HG03565 (cell line): ENCODE results near the gene EVI5.
"Not testable (repeated sequence)": the region's sequence is repeated elsewhere in the genome, so short reads cannot be mapped to it uniquely, and the experiment has no call there.

Source experiments
- ATAC-seq: cut with Tn5 transposase; IDR thresholded peaks from one replicate; pipeline ENCODE4 v1.9.1; 2021; ENCODE audit warnings: mild to moderate bottlenecking, moderate library complexity; ENCODE audit not compliant: unreplicated experiment

EVI5 gene

GRCh38 chr1:92583821-92584760 is 200.8 kb downstream of the EVI5 start:
- peak; percentile 78 for ATAC-seq

- ATAC-seq, result no peak
These were observed 207.5 kb downstream of the EVI5 start for GRCh38 chr1:92577261-92577895.

GRCh38 chr1:92575123-92575522 is 209.8 kb downstream of the EVI5 start:
- ATAC-seq, result no peak

GRCh38 chr1:92572520-92572919 is 212.4 kb downstream of the EVI5 start:
- ATAC-seq, result no peak

DNA sequence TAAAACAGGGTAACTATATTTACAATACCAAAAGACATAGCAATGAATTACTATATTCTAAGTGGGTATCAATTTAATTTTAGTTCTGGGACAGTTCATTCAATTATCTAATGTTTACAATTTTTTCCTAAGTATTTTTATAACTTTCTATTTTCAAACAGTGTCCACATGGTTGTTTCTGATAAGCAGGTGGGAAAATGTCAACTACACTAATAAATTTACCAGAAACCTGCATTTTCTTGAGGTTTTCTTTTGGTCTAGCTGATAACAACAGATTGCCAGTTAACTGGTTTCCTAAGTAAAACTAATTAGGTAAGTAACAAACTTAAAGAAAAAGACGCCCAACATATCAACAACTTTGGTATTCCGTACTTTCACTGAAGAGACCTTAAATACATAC is 213.3 kb downstream of the EVI5 start:
- ATAC-seq, result no peak

DNA sequence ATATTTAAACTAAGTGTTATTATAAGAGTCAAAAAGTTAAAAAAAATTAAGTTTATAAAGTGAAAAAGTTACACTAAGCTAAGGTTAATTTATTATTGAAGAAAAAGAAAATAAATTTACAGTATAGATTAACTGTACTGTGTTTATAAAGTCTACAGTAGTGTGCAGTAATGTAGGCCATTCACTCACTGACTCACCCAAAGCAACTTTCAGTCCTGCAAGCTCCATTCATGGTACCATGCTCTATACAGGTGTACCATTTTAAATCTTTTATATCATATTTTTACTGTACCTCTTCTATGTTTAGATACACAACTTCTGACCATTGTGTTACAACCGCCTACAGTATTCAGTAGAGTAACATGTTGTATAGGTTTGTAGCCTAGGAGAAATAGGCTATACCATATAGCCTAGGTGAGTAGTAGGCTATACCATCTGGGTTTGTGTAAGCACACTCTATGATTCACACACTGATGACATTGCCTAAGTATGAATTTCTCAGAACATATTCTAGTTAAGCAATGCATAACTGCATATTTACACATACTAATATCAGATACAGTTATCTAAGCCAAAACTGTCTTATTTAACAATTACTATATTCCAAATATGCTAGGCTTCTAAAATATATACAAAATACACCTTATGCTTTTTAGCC is 217.6 kb downstream of the EVI5 start:
- no peak for ATAC-seq

DNA sequence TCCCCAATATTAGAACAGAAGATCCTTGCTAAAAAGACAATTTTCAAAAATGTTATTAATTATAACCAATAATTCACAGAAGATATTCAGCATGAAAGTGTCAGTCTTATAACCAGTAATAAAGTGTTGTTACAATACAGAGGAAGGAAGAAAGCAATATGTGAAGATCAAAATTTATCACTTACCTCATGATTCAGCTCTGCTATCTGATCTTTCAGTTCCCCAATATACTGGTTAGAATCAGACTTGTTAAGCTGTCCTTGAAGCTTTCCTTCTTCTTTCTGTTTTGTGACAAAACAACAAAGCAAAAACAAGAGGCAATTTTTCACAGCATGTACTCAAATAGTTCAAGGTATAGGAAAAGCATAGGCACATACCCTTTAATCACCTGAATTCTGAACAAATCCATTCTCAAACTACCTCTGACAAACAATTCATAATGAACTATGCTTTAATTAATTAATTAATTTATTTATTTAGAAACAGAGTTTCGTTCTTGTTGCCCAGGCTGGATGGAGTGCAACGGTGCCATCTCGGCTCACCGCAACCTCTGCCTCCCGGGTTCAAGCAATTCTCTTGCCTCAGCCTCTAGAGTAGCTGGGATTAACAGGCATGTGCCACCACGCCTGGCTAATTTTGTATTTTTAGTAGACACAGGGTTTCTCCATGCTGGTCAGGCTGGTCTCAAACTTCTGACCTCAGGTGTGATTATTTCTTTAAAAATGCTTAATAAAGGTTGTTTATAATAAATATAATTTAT is 221.3 kb downstream of the EVI5 start:
- peak; percentile 97 for ATAC-seq

DNA sequence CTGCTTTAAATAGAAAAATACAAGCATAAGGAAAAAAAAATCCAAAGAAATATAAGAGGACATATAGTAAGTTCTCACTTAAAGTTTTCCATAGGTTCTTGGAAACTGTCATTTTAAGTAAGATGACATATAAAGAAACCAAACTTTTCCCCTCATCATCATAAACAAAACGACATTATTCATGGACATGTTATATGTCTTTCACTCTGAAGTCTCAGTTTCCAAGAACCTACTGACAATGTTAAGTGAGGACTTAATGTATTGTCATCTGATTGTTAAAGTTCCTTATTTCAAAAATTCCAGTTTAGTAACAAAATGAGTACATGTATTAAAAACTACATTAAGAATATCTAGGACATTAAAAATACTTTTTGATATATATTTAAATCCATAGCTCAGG is 228.6 kb downstream of the EVI5 start:
- ATAC-seq, result no peak

- no peak for ATAC-seq
These were observed 230.7 kb downstream of the EVI5 start for GRCh38 chr1:92554216-92554615.

DNA sequence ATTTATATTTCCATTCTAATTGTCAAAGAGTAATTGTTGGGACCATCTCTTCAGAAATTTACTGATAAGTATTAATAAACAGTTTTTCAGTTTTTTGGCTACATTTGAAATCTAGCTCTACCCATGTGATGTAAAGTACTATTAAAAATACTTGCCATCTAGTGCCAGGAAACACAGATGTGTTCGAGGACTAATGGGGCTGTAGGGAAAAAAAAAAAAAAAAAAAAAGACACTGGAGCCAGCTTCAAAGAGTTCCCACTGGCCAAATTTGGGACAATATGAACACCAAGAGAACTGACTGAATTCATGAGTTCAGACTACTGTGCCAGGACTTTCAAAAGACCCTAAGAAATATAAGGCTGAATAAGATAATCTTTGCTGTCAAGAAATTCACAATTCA is 233.0 kb downstream of the EVI5 start:
- ATAC-seq, result no peak

DNA sequence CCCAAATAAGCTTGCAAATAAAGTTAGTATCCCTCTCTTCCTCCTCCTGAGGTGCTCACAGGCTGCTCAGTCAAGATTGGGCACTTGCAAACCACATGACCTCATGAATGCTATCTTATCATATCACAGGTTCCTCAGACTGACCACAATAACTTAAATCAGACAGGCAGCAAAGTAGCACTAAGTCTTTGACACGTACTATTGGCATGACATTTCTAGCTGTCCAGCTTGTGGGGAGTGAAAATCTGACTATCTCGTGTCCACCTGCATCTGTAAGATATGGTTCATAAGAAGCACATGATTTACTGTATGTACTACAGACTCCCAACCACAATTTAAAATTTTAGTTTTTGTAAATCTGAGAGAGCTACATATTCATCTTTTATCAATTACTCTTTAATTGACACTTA is 240.1 kb downstream of the EVI5 start:
- no peak for ATAC-seq

DNA sequence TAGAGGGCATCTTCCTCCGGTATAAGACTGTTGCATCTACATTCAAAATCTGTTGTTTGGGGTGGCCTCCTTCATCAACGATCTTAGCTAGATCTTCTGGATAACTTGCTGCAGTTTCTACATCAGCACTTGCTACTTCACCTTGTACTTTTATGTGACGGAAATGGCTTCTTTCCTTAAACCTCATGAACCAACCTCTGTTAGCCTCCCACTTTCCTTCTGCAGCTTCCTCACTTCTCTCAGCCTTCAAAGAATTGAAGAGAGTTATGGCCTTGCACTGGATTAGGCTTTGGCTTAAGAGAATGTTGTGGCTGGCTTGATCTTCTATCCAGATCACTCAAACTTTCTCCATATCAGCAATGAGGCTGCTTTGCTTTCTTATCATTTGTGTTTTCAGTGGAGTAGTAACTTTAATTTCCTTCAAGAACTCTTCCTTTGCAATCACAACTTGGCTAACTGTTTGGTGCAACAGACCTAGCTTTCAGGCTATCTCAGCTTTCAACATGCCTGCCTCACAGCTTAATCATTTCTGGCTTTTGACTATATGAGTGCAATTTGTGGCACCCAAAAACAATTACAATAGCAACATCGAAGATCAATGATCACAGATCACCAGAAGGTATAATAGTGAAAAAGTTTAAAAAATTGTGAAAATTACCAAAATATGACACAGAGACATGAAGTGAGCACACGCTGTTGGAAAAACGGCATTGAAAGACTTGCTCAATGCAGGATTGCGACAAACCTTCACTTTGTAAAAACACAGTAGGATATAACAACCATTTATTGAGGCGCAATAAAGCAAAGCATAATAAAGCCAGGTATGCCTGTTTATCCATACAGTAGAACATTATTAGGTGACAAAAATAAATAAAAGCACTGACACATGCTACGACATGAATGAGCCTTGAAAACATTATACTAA is 241.5 kb downstream of the EVI5 start:
- ATAC-seq, result no peak

DNA sequence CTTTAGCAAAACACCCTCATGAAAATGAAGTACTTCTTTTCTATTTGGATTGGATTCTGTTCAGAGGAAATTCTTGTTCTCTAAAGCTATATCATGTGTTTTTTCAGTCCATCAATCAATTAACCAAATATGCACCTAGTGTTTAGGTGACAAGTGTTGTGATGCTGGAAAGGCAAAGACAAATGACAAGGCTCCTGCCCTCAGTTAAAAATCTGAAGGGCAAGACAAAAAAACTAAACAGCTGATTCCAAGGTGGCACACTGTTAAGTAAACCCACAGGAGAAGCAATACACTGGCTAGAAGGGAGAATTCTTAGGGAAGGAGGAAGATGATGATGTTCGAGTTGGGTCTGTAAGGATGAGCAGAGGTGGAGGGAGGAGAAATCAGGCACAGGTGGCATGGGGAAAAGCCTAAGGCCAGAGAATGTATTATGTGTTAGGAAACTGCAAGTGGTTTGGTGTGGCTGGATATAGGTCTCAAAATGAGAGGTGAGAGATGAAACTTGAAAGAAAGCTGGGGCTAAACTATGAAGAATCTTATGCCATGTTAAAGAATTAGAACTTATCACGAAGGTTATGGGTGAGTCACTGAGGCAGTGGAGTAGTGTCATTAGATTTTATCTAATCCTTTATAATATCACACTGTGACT is 246.4 kb downstream of the EVI5 start:
- ATAC-seq, result peak; percentile 40

- peak; percentile 60 for ATAC-seq
These were observed 246.9 kb downstream of the EVI5 start for GRCh38 chr1:92538048-92538412.

DNA sequence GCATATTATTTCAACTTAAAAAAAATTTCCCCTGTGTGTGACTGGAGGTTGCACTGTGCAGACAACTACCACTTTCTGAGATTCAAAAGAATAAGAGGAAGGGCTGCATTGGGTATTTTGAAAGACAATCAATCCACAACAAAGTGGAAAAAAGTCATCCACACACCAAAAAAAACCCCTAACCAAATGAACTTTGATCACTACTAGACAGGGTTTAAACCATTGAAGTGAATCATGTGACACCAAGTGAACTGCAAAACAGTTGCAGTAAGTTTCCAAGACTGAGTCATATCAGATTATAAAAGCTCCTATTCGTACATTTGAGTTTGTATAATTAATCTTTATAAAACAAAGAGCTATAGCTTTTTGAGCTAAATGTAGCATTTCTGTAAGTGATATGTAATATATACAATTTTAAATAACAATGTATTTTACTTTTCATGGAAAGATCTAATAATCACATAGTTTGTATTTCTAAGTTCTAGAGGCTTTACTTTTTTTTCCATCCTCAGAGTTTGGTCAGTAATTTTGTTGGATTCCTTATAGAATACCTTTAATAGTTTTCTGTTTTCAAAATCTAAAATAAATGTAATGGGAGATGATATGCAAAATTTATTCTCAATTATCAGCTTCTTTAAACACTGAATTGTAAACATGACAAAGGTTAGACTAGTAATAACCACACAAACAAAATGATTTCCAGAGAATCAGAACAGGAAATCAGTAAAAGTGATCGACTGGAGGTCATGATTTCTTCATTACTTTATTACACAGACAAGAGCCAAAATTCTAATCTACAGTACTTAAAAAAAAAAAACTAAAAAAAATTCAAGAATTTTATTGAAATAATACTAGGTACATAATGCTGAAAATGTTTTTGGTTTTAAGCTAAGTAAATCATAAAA is 247.7 kb downstream of the EVI5 start:
- peak; percentile 62 for ATAC-seq

- no peak for ATAC-seq
These were observed 248.5 kb downstream of the EVI5 start for GRCh38 chr1:92536211-92536979.

GRCh38 chr1:92532371-92532770 is 252.5 kb downstream of the EVI5 start:
- not testable (repeated sequence) for ATAC-seq

GRCh38 chr1:92531939-92532338 is 253.0 kb downstream of the EVI5 start:
- ATAC-seq, result not testable (repeated sequence)
